Cardiac muscle cell (in vitro differentiated cells and primary cell): Measurements from ENCODE around the gene YOD1. TPM values are rescaled to one million over a fixed set of nuclear protein-coding genes. Genes with fewer than 3 reads are reported as not detected.

Source experiments
- DNase-seq, 2 donors: peaks; one replicate each; pipeline versions ENCODE4 v3.0.0 to v3.0.0-alpha.2; 2010 to 2017; ENCODE audit warnings: low read depth in 1 of 2, low spot score in 1 of 2
- H3K27ac ChIP-seq: fragments of 200-600 bp; sonication (generic); 2 replicates; pipeline ENCODE4 v1.5.1; 2016
- H3K27me3 ChIP-seq: fragments of 200-600 bp; sonication (generic); 2 replicates; pipeline ENCODE4 v1.6.0; 2016; ENCODE audit warnings: control low read depth
- H3K36me3 ChIP-seq: fragments of 200-600 bp; sonication (generic); 2 replicates; pipeline ENCODE4 v1.5.1; 2016; ENCODE audit warnings: control low read depth
- H3K4me1 ChIP-seq: fragments of 200-600 bp; sonication (generic); 2 replicates; pipeline ENCODE4 v1.8.1; 2017; ENCODE audit warnings: low read depth, mild to moderate bottlenecking, mixed run types
- H3K4me3 ChIP-seq: fragments of 200-600 bp; sonication (generic); 2 replicates; pipeline ENCODE4 v1.5.1; 2016; ENCODE audit warnings: mild to moderate bottlenecking
- H3K9me3 ChIP-seq: fragments of 200-600 bp; sonication (generic); 2 replicates; pipeline ENCODE4 v1.5.1; 2017; ENCODE audit warnings: low read depth, mild to moderate bottlenecking, control low read depth
- CTCF ChIP-seq: IDR thresholded peaks from 2 replicates; pipeline ENCODE4 v1.5.1; 2012; ENCODE audit warnings: low read depth, mild to moderate bottlenecking, low read length
- polyA plus RNA-seq: library from polyadenylated mRNA; unstranded; fragments of >200 nt; fragmentation: Nextera tagmentation; extraction: Ambion mirVana; gene quantifications from 2 replicates; pipeline ENCODE4 v1.2.1, GENCODE V29; 2016
- total RNA-seq: library from RNA; depleted of rRNA; stranded (reverse); fragments of >200 nt; gene quantifications from 2 replicates; pipeline ENCODE4 v1.2.3, GENCODE V29; 2016

Gene YOD1
- total and polyA plus RNA-seq, 2 experiments from 2014 or later: 3.8 to 8.8 TPM

GRCh38 chr1:207009182-207009850 lies 41.7 kb downstream of the YOD1 start:
- Histone ChIP-seq H3K27me3 (peaks cover 8% of the 10 kb centered on the region), H3K4me3 (no peak overlapping the region), H3K9me3 (no peaks in the 10 kb centered on the region), H3K4me1 (no peaks in the 10 kb centered on the region), H3K36me3 (no peaks in the 10 kb centered on the region), H3K27ac (no peak overlapping the region)
- no peak for TF ChIP-seq CTCF
- peak in 1 of 2 donors; percentile 21 for DNase-seq

GRCh38 chr1:207007352-207008033 lies 43.5 kb downstream of the YOD1 start:
- no peaks in the 10 kb centered on the region for H3K36me3 ChIP-seq
- no peaks in the 10 kb centered on the region for H3K9me3 ChIP-seq
- H3K4me3 ChIP-seq: no peak overlapping the region
- TF ChIP-seq CTCF: no peak
- H3K27ac ChIP-seq: no peak overlapping the region
- no peaks in the 10 kb centered on the region for H3K4me1 ChIP-seq
- DNase-seq: peak in 1 of 2 donors; percentile 98
- peaks cover 8% of the 10 kb centered on the region for H3K27me3 ChIP-seq

- H3K27me3 ChIP-seq: peaks cover 4% of the 10 kb centered on the region
- no peak overlapping the region for H3K4me3 ChIP-seq
- no peaks in the 10 kb centered on the region for H3K4me1 ChIP-seq
- no peak overlapping the region for H3K27ac ChIP-seq
- no peak for DNase-seq
- TF ChIP-seq CTCF: no peak
- H3K36me3 ChIP-seq: no peaks in the 10 kb centered on the region
- no peaks in the 10 kb centered on the region for H3K9me3 ChIP-seq
Measured at GRCh38 chr1:207006914-207007313, 44.1 kb downstream of the YOD1 start.

GRCh38 chr1:207006083-207006482 lies 44.9 kb downstream of the YOD1 start:
- no peak for TF ChIP-seq CTCF
- H3K27ac ChIP-seq: no peak overlapping the region
- peaks cover 2% of the 10 kb centered on the region for H3K27me3 ChIP-seq
- H3K9me3 ChIP-seq: no peaks in the 10 kb centered on the region
- H3K4me1 ChIP-seq: no peaks in the 10 kb centered on the region
- H3K36me3 ChIP-seq: no peaks in the 10 kb centered on the region
- no peak overlapping the region for H3K4me3 ChIP-seq
- DNase-seq: no peak

- peak; percentile 75 to 79 for DNase-seq
- Histone ChIP-seq H3K4me1 (no peaks in the 10 kb centered on the region), H3K36me3 (no peaks in the 10 kb centered on the region)
Measured at GRCh38 chr1:207004931-207005830, 45.8 kb downstream of the YOD1 start.

More at GRCh38 chr1:207004931-207005830, 45.8 kb downstream of the YOD1 start:
- TF ChIP-seq CTCF: peak; percentile 88
- Histone ChIP-seq H3K9me3 (no peaks in the 10 kb centered on the region), H3K27me3 (no peaks in the 10 kb centered on the region), H3K27ac (no peak overlapping the region), H3K4me3 (no peak overlapping the region)
